NCI-H2081 treated with DMSO at 0.1 percent for 48 hours (cell line): ENCODE measurements around the gene ASIC5.
"Not testable (repeated sequence)": the region's sequence is repeated elsewhere in the genome, so short reads cannot be mapped to it uniquely, and the experiment has no call there.

Experiments used
- DNase-seq: peaks from one replicate; lab custom pipeline; 2025; lab: John Stamatoyannopoulos, UW

The ASIC5 gene

GRCh38 chr4:155800685-155801343 is 65.3 kb downstream of the ASIC5 start:
- DNase-seq = no peak

- DNase-seq = no peak
Measured at GRCh38 chr4:155799794-155800123, 66.3 kb downstream of the ASIC5 start.

GRCh38 chr4:155799116-155799793 is 66.8 kb downstream of the ASIC5 start:
- no peak for DNase-seq

GRCh38 chr4:155797581-155797980 is 68.5 kb downstream of the ASIC5 start:
- not testable (repeated sequence) for DNase-seq

- DNase-seq = no peak
Measured at GRCh38 chr4:155795991-155796390, 70.1 kb downstream of the ASIC5 start.

GRCh38 chr4:155794589-155795236 is 71.4 kb downstream of the ASIC5 start:
- no peak for DNase-seq

- DNase-seq = no peak
Measured at GRCh38 chr4:155789982-155790381, 76.1 kb downstream of the ASIC5 start.

GRCh38 chr4:155789391-155789790 is 76.7 kb downstream of the ASIC5 start:
- no peak for DNase-seq

- DNase-seq = peak; percentile 16
Measured at GRCh38 chr4:155787113-155787710, 78.9 kb downstream of the ASIC5 start.

- no peak for DNase-seq
Measured at GRCh38 chr4:155785828-155786227, 80.2 kb downstream of the ASIC5 start.

- no peak for DNase-seq
Measured at GRCh38 chr4:155784637-155785036, 81.4 kb downstream of the ASIC5 start.

- no peak for DNase-seq
Measured at GRCh38 chr4:155781249-155781831, 84.7 kb downstream of the ASIC5 start.

- no peak for DNase-seq
Measured at GRCh38 chr4:155780775-155781174, 85.3 kb downstream of the ASIC5 start.
